Neural cell (in vitro differentiated cells): Measurements from ENCODE around the gene AFTPH. TPM values are rescaled to one million over a fixed set of nuclear protein-coding genes. Genes with fewer than 3 reads are reported as not detected.

ENCODE experiments used
- H2AFZ ChIP-seq: fragments of 200-600, 300-800 bp; sonication (generic), shearing (Covaris generic); 2 replicates; pipeline ENCODE4 v1.6.0; 2014; ENCODE audit warnings: low read depth, mild to moderate bottlenecking, antibody characterized with exemption, low read length, moderate library complexity
- H3F3A ChIP-seq: fragments of 200-600 bp; shearing (Covaris generic); 2 replicates; pipeline ENCODE4 v1.6.1; 2016; ENCODE audit warnings: mild to moderate bottlenecking, moderate library complexity, mixed read lengths, antibody characterized with exemption, low read length; ENCODE audit not compliant: insufficient read depth, poor library complexity, severe bottlenecking
- H3K27ac ChIP-seq: fragments of 200-600, 300-800 bp; sonication (generic), shearing (Covaris generic); 2 replicates; pipeline ENCODE4 v1.5.1; 2014; ENCODE audit warnings: mild to moderate bottlenecking, low read length, moderate library complexity
- H3K27me3 ChIP-seq: fragments of 300-800, 200-600 bp; sonication (generic), shearing (Covaris generic); 2 replicates; pipeline ENCODE4 v1.6.0; 2014; ENCODE audit warnings: mild to moderate bottlenecking, low read depth, low read length, moderate library complexity; ENCODE audit not compliant: insufficient read depth
- H3K36me3 ChIP-seq: fragments of 300-800, 200-600 bp; sonication (generic), shearing (Covaris generic); 2 replicates; pipeline ENCODE4 v1.5.1; 2014; ENCODE audit warnings: mild to moderate bottlenecking, antibody characterized with exemption, low read length, moderate library complexity; ENCODE audit not compliant: insufficient read depth
- H3K4me2 ChIP-seq: fragments of 300-800, 200-600 bp; sonication (generic), shearing (Covaris generic); 2 replicates; pipeline ENCODE4 v1.6.0; 2014; ENCODE audit warnings: mild to moderate bottlenecking, low read length
- H3K4me3 ChIP-seq: fragments of 300-800, 200-600 bp; sonication (generic), shearing (Covaris generic); 2 replicates; pipeline ENCODE4 v1.5.1; 2014; ENCODE audit warnings: mild to moderate bottlenecking, low read length, moderate library complexity
- H3K79me2 ChIP-seq: fragments of 200-600 bp; shearing (Covaris generic); replicated peaks from 2 replicates; pipeline ENCODE4 v1.6.0; 2014; ENCODE audit warnings: mild to moderate bottlenecking, low read length, moderate library complexity; ENCODE audit not compliant: insufficient read depth
- H3K9ac ChIP-seq: fragments of 300-800, 200-600 bp; sonication (generic), shearing (Covaris generic); 2 replicates; pipeline ENCODE4 v1.6.1; 2016; ENCODE audit warnings: mild to moderate bottlenecking, low read length, mixed read lengths
- H3K9me2 ChIP-seq: fragments of 200-600 bp; shearing (Covaris generic); 2 replicates; pipeline ENCODE4 v1.6.1; 2016; ENCODE audit warnings: mild to moderate bottlenecking, low read length, mixed read lengths; ENCODE audit not compliant: insufficient read depth
- H3K9me3 ChIP-seq: fragments of 200-600, 300-800 bp; sonication (generic), shearing (Covaris generic); 2 replicates; pipeline ENCODE4 v1.6.1; 2016; ENCODE audit warnings: mild to moderate bottlenecking, mixed run types, low read length, moderate library complexity, mixed read lengths
- H4K20me1 ChIP-seq: fragments of 200-600 bp; shearing (Covaris generic); 2 replicates; pipeline ENCODE4 v1.6.1; 2016; ENCODE audit warnings: mild to moderate bottlenecking, mixed run types; ENCODE audit not compliant: insufficient read depth
- CTCF ChIP-seq: fragments of 450-650 bp; IDR thresholded peaks from 2 replicates; pipeline ENCODE4 v1.5.1; 2014; ENCODE audit warnings: antibody characterized with exemption, mild to moderate bottlenecking, moderate library complexity; ENCODE audit not compliant: poor library complexity, severe bottlenecking
- EP300 ChIP-seq: fragments of 450-650 bp; conservative IDR thresholded peaks from 2 replicates; pipeline ENCODE4 v1.6.1; 2014; ENCODE audit warnings: antibody characterized with exemption, mild to moderate bottlenecking, moderate library complexity; ENCODE audit not compliant: poor library complexity, severe bottlenecking
- EZH2 ChIP-seq: fragments of 200-600, 300-800 bp; shearing (Covaris generic), sonication (generic); IDR thresholded peaks from 2 replicates; pipeline ENCODE4 v1.6.1; 2014; ENCODE audit warnings: antibody characterized with exemption, low read length, borderline replicate concordance, mild to moderate bottlenecking; ENCODE audit not compliant: insufficient read depth, poor library complexity, severe bottlenecking
- MXI1 ChIP-seq: fragments of 450-650 bp; conservative IDR thresholded peaks from 2 replicates; pipeline ENCODE4 v1.6.1; 2014; ENCODE audit warnings: antibody characterized with exemption, mild to moderate bottlenecking; ENCODE audit not compliant: poor library complexity, severe bottlenecking
- POLR2AphosphoS5 ChIP-seq: IDR thresholded peaks from 2 replicates; pipeline ENCODE4 v1.6.1; 2012
- RAD21 ChIP-seq: fragments of 450-650 bp; conservative IDR thresholded peaks from 2 replicates; pipeline ENCODE4 v1.6.1; 2014; ENCODE audit warnings: antibody characterized with exemption, mild to moderate bottlenecking, moderate library complexity
- SMC3 ChIP-seq: fragments of 450-650 bp; conservative IDR thresholded peaks from 2 replicates; pipeline ENCODE4 v1.6.1; 2014; ENCODE audit warnings: antibody characterized with exemption, mild to moderate bottlenecking, moderate library complexity; ENCODE audit not compliant: poor library complexity
- TAF1 ChIP-seq: IDR thresholded peaks from 2 replicates; pipeline ENCODE4 v1.6.1; 2012; ENCODE audit warnings: low read depth
- polyA plus RNA-seq: library from polyadenylated mRNA; depleted of rRNA; stranded (reverse); fragments of >200 nt; gene quantifications from 2 replicates; pipeline ENCODE4 v1.2.3, GENCODE V29; 2014
- TF ChIP-seq, protein P1 (sequence below): IDR thresholded peaks from 2 replicates; pipeline ENCODE4 v1.6.1; 2012; ENCODE audit warnings: borderline replicate concordance

AFTPH gene
- polyA plus RNA-seq, 1 donor from 2014 or later = 63.0 TPM

- H2AFZ ChIP-seq = no peak overlapping the region
- no peak overlapping the region for H3K4me2 ChIP-seq
- no peaks in the 10 kb centered on the region for H3F3A ChIP-seq
- H3K79me2 ChIP-seq = no peaks in the 10 kb centered on the region
- TF ChIP-seq SMC3 (no peak), MXI1 (no peak), EP300 (no peak), POLR2AphosphoS5 (no peak), TAF1 (no peak), CTCF (no peak), RAD21 (no peak), EZH2 (no peak)
- TF ChIP-seq, protein P1, sequence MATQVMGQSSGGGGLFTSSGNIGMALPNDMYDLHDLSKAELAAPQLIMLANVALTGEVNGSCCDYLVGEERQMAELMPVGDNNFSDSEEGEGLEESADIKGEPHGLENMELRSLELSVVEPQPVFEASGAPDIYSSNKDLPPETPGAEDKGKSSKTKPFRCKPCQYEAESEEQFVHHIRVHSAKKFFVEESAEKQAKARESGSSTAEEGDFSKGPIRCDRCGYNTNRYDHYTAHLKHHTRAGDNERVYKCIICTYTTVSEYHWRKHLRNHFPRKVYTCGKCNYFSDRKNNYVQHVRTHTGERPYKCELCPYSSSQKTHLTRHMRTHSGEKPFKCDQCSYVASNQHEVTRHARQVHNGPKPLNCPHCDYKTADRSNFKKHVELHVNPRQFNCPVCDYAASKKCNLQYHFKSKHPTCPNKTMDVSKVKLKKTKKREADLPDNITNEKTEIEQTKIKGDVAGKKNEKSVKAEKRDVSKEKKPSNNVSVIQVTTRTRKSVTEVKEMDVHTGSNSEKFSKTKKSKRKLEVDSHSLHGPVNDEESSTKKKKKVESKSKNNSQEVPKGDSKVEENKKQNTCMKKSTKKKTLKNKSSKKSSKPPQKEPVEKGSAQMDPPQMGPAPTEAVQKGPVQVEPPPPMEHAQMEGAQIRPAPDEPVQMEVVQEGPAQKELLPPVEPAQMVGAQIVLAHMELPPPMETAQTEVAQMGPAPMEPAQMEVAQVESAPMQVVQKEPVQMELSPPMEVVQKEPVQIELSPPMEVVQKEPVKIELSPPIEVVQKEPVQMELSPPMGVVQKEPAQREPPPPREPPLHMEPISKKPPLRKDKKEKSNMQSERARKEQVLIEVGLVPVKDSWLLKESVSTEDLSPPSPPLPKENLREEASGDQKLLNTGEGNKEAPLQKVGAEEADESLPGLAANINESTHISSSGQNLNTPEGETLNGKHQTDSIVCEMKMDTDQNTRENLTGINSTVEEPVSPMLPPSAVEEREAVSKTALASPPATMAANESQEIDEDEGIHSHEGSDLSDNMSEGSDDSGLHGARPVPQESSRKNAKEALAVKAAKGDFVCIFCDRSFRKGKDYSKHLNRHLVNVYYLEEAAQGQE = no peak
- no peaks in the 10 kb centered on the region for H3K9me2 ChIP-seq
- H4K20me1 ChIP-seq = no peaks in the 10 kb centered on the region
- no peak overlapping the region for H3K4me3 ChIP-seq
- peaks cover 4% of the 10 kb centered on the region for H3K36me3 ChIP-seq
- no peak overlapping the region for H3K27ac ChIP-seq
- H3K27me3 ChIP-seq = no peaks in the 10 kb centered on the region
- H3K9me3 ChIP-seq = no peaks in the 10 kb centered on the region
- no peak overlapping the region for H3K9ac ChIP-seq
Observed at GRCh38 chr2:64591188-64591587, 67.1 kb downstream of the AFTPH start.

DNA sequence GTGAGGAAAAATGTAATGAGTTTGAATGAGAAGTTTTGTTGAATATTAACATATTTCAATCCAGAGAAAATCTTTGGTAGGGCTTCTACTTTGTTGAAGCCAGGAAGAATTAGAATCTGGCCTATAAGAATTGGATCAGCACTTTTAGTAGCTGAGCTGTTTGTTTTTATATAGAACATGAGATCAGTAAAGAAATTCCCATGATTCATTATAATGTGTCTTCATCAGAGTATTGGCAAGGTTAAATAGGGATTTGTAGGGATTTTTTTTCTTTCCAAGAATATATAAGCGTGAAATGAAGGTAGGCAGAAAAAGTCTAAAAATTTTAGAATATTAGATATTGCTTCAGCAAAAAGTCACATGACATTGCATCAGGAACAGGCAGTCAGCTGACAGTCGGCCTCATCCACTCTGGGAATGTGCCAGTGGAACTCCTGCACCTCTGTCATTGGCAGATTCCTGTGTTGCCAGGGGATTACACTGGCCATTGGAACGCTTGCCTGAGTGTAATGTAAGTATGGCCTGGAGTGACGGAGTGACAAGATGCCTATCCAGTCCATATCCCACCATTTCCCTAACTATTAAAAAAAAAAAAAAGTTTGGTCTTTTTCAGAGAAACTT is 69.0 kb downstream of the AFTPH start:
- Histone ChIP-seq H3K9ac (no peak overlapping the region), H3K36me3 (peaks cover 2% of the 10 kb centered on the region), H3K27me3 (no peaks in the 10 kb centered on the region), H3K27ac (no peak overlapping the region), H3K79me2 (no peaks in the 10 kb centered on the region), H3K9me3 (no peaks in the 10 kb centered on the region), H3K4me3 (no peak overlapping the region), H3K4me2 (no peak overlapping the region), H3K9me2 (no peaks in the 10 kb centered on the region), H2AFZ (no peak overlapping the region), H3F3A (no peaks in the 10 kb centered on the region), H4K20me1 (no peaks in the 10 kb centered on the region)
- TF ChIP-seq SMC3 = no peak
- TF ChIP-seq MXI1 = no peak
- no peak for TF ChIP-seq EZH2
- TF ChIP-seq POLR2AphosphoS5 = no peak
- TF ChIP-seq RAD21 = no peak
- TF ChIP-seq CTCF = no peak
- no peak for TF ChIP-seq EP300
- TF ChIP-seq, protein P1 = no peak
- no peak for TF ChIP-seq TAF1
